GM19395 (cell line): ENCODE results near the gene PDIA3.
"Not testable (repeated sequence)": the region's sequence is repeated elsewhere in the genome, so short reads cannot be mapped to it uniquely, and the experiment has no call there.

Source experiments
- ATAC-seq: cut with Tn5 transposase; IDR thresholded peaks from one replicate; pipeline ENCODE4 v1.9.1; 2021; ENCODE audit warnings: mild to moderate bottlenecking, moderate library complexity; ENCODE audit not compliant: unreplicated experiment

The PDIA3 gene

GRCh38 chr15:43808960-43809678 is 62.9 kb downstream of the PDIA3 start:
- peak; percentile 64 for ATAC-seq

- not testable (repeated sequence) for ATAC-seq
These were observed 68.8 kb downstream of the PDIA3 start for GRCh38 chr15:43815064-43815463.

GRCh38 chr15:43821505-43821904 is 75.3 kb downstream of the PDIA3 start:
- ATAC-seq: no peak
